DMS153 treated with DMSO at 0.1 percent for 48 hours (cell line): ENCODE results near the gene C1QTNF4.
"Not testable (repeated sequence)": the region's sequence is repeated elsewhere in the genome, so short reads cannot be mapped to it uniquely, and the experiment has no call there.

Experiments
- DNase-seq: peaks from one replicate; lab custom pipeline; 2025; ENCODE audit not compliant: unreplicated experiment; lab: John Stamatoyannopoulos, UW

C1QTNF4 gene

DNA sequence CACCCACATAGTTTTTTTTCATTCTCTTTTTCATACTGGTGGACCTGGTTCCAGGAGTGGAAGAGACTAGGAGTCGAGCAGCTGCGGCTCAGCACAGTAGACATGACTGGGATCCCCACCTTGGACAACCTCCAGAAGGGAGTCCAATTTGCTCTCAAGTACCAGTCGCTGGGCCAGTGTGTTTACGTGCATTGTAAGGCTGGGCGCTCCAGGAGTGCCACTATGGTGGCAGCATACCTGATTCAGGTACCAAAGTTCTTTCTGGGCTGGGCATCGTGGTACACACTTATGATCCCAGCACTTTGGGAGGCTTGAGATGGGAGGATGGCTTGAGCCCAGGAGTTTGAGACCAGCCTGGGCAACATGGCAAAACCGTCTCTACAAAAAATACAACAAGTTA is 24.6 kb downstream of the C1QTNF4 start:
- DNase-seq: no peak

DNA sequence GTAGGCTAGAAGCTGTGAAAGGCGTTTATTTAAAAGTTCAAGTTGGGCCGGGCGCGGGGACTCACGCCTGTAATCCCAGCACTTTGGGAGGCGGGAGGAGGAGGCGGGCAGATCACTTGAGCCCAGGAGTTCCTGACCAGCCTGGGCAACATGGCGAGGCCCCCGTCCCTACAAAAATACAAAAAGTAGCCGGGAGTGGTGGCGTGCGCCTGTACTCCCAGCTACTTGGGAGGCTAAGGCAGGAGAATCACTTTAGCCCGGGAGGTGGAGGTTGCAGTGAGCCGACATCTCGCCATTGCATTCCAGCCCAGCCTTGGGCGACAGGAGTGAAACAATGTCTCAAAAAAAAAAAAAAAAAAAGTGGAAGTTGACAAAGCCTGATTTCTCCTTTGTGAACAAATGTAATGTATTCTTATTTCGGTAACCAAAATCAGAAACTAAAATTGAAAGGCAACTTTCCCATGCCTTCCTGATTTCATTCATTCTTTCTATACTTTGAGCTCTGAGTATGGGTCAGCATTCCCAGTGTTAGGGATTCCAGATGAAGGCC is 28.0 kb downstream of the C1QTNF4 start:
- DNase-seq: no peak

DNA sequence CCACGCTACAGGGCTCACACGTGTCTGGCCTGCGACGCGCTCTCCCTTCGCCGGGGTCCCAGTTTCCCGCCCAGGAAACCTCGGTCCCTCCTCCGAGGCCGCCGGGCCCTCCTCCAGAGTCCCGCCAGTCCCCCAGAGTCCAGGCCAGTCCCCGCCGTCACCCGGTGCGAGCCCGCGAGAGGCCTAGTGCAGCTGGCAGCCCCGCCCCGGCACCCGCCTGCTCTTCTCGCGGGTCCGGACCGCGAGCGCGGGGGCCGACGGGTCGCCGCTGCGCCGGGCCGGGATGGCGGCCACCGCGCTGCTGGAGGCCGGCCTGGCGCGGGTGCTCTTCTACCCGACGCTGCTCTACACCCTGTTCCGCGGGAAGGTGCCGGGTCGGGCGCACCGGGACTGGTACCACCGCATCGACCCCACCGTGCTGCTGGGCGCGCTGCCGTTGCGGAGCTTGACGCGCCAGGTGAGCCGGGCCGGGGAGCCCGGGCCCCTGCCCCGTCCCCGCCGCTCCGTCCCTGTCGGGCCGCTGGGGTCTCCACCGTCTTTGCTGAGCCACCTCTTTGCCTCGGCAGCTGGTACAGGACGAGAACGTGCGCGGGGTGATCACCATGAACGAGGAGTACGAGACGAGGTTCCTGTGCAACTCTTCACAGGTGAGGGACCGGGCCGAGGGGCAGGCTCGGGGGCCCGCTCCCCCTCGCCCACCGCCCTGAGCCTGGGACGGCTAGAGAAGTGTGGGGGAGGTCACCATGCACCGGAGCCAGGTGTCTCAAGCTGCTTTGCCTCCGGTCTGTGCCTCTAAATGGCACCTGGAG is 28.7 kb downstream of the C1QTNF4 start, which contains the start of gene PTPMT1:
Gene PTPMT1 (plus strand): TSS at position 260 of the 809 bp plus-strand sequence. CDS start 24 bp downstream, at position 284.
- DNase-seq: peak; percentile 13

DNA sequence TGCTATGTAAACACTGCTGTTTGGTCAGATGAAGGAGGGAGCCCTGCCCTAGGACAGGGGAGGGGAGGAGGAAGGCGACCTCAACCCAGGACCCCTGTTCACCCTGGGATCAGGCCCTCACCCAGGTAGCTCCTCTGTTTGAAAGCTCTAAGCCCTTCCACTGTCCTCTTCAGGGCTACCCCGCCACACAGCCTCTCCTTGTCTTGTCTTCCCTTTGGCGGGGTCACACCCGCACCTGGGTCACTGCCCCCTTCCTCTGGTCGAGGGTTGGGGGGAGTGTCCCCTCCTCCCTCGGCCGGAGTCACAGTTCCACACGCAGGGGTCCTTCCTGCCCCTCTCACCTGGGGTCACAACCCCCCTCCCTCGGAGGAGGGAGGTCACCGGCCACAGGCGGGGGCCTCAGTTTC is 29.3 kb downstream of the C1QTNF4 start:
- no peak for DNase-seq

DNA sequence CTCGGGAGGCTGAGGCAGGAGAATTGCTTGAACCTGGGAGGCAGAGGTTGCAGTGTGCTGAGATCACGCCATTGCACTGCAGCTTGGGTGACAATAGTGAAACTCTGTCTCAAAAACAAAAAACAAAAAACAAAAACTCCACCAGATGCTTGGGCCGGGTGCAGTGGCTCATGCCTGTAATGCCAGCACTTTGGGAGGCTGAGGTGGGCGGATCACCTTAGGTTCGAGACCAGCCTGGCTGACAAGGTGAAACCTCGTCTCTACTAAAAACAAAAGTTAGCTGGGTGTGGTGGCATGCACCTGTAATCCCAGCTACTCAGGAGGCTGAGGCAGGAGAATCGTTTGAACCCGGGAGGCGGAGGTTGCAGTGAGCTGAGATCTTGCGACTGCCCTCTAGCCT is 29.8 kb downstream of the C1QTNF4 start:
- not testable (repeated sequence) for DNase-seq

DNA sequence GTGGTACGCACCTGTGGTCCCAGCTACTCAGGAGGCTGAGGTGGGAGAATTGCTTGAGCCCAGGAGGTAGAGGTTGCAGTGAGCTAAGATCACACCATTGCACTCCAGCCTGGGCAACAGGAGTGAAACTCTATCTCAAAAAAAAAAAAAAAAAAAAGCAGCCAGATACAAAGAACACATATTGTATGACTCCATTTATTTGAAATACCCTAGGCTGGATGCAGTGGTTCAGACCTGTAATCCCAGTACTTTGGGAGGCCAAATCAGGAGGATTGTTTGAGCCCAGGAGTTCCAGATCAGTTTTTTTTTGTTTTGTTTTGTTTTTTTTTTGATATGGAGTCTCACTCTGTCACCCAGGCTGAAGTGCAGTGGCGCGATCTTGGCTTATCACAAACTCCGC is 31.8 kb downstream of the C1QTNF4 start:
- DNase-seq: not testable (repeated sequence)

DNA sequence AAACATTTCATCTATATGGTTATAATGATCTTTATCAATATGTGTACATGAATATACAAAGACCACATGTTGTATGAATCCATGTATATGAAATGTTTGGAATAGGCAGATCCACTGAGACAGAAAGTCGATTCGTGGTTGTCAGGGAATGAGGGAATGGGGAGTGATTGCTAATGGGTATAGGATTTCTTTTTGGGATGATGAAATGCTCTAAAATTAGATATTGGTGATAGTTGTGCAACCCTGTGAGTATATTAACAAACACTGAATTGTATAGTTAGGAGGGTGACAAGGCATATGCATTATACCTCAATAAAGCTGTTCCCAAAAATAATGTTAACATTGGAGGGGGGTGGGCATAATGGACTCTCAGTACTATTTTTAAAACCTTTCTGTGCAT is 33.8 kb downstream of the C1QTNF4 start:
- no peak for DNase-seq

DNA sequence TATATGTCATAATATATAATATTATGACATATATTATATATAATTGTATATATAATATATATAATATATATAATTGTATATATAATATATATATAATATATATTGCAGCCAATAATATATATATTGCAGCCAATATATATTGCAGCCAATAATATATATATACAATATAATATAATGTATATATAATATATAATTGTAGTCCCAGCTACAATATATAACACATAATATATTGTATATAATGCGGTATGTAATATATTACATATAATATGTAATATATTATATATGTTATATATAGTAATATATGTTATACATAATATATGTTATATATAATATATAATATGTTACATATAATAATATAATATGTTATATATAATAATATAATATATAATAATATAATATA is 35.5 kb downstream of the C1QTNF4 start:
- no peak for DNase-seq

DNA sequence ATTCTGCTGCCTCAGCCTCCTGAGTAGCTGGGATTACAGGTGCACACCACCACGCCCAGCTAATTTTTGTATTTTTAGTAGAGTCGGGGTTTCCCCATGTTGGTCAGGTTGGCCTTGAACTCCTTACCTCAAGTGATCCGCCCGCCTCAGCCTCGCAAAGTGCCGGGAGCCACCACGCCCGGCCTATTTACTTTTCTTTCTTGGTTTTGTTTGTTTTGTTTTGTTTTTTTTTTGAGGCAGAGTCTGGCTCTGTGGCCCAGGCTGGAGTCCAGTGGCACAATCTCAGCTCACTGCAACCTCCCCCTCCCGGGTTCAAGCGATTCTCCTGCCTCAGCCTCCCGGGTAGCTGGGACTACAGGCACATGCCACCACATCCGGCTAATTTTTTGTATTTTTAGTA is 37.2 kb downstream of the C1QTNF4 start:
- DNase-seq: not testable (repeated sequence)

DNA sequence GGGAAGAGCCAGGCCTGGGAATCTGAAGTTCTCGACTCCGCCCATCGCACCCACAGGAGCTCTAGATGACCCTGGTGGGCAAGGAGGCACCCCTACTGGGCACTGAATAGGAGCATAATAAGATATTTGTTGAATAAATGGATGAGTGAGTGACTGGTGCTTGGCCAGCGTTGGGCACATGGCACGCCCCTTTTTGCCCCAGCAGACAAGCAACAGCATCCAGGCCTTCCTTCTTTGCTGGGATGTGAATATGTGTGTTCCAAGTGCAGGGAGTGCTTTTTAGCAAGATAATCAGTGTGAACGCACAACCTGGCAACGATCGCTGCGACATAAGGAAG is 40.8 kb downstream of the C1QTNF4 start:
- DNase-seq: no peak

DNA sequence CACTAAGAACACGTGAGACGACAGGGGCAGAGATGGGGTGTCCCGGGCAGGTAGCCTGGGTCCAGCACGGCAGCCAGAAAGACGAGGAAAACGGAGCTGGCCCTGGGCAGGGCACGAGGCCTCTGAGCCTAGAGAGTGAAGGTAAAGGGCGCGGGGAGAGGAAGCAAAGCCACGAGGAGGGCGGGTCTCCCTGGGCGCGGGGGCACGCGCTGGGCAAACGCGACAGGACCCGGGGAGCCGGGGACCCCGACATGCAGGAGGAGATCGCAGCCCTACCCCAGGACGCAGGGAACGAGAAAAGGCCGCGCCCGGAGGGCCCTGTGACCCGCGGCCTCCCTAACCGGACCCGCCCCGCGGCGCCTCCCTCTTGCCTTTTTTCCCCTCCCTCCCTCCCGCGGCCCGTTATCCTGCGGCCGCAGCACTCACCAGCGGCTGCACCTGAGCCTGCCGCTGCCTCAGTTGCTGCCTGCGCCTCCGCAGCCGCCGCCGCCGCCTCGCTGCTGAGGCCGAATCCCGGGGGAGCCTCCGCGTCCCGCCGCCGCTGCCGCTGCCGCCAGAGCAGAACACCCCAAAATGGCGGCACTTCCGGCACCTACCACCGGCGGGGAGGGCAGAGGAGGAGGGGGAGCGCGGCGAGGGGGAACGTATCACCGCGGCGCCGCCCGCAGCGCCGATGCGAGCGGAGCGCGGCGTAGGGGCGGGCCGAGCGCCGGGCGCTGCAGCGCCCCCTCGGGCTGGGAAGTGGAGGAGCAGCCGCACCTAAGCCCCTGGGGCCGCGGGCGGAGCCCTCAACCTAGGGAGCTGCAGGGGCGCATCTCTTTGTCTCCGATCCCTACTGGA is 41.4 kb downstream of the C1QTNF4 start, which contains the start of gene CELF1:
Gene CELF1 (minus strand): TSS at position 567 of the 840 bp plus-strand sequence. CDS start 53,609 bp downstream, outside the sequence.
- peak; percentile 78 for DNase-seq

DNA sequence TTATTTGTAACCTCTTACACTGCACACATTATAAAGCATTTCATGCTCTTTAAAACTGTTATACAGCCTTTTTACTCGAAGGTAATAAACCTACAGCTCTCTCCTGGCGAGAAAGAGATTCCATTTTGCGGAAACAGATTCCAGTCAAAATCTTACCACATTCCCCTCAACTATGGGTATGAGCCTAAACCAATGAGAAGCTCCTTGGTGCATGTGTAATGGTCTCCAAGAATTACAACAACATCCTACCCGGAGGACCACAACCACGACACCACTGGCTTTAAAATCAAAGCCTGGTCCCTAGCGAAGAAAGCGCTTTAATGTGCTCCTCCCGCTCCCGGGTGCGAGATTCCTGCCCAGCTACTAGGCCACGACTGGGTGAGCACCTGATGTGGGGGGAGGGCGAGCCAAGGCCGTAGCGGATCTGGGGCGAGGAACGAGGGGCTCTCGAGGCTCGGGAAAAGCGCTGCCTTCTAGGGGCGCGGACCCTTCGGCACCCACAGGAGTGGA is 42.1 kb downstream of the C1QTNF4 start:
- no peak for DNase-seq

DNA sequence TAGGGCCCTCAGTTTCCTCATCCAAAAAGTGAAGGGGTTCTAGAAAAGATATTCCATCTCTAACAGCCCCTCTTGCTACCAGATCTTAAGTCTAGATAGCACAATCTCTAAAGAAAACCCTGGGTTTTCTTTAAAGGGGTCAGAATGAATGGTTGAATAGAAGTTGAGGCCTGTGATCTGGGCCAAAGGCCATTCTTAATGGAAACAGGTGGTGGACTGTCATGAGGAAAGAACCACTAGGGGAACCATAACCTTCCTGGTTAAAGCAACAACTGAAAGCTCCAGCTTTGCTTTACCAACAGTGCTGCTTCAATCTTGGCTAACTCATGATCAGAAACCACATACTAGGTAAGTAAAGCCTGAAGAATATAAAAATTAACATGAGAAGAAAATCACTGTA is 43.1 kb downstream of the C1QTNF4 start:
- DNase-seq: no peak

DNA sequence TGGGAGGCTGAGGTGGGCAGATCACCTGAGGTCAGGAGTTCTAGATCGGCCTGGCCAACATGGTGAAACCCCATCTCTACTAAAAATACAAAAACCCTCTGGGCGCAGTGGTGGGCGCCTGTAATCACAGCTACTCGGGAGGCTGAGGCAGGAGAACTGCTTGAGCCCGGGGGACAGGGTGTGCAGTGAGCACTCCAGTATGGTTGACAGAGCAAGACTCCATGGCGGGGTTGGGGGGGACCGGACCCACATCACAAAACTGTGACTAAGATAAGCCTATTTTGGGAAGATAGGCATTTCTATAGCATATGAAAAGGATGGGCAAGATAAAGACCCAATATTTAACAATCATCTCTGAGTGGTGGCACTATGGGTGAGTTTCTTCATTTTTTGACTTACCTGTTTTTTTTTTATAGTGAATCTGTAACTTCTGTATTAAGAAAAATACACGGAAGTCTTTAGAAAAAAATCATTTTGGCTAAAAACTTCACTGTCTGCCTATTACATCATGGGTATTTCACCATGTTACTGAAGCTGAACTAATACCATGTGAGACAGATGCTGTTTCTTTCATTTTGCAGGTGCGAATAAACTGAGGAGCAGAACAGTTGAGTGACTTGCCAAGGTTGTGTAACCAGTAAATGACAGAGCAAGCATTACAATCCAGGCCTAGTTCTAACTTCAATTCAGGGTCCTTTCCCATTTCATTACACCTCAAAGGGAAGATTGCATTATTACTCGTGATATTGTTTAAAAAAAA is 43.7 kb downstream of the C1QTNF4 start:
- DNase-seq: no peak

DNA sequence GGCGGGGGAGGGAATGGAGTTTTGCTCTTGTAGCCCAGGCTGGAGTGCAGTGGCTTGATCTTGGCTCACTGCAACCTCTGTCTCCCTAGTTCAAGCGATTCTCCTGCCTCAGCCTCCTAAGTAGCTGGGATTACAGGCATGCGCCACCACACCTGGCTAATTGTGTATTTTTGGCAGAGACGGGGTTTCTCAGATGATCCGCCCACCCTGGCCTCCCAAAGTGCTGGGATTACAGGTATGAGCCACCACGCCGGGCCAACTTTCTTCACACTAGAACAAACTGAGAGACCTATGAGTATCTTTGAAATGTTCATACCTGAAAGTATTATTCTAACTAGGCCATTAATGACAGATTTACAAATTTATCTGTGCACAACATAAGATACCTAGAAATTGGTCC is 47.9 kb downstream of the C1QTNF4 start:
- not testable (repeated sequence) for DNase-seq

DNA sequence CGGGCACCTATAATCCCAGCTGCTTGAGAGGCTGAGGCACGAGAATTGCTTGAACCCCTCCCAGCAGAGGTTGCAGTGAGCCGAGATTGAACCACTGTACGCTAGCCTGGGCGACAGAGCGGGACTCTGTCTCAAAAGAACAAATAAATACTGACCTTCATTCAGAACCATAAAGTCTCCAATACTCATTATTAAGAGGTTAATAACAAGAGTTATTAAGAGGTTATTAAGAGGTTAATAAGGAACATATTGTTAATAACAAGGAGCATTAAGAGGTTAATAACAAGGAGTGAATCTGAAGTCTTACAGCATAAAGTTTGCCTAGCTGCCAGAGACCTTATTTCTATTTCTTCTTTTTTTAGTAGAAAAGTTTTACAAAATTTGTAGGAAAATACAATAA is 48.9 kb downstream of the C1QTNF4 start:
- DNase-seq: no peak

DNA sequence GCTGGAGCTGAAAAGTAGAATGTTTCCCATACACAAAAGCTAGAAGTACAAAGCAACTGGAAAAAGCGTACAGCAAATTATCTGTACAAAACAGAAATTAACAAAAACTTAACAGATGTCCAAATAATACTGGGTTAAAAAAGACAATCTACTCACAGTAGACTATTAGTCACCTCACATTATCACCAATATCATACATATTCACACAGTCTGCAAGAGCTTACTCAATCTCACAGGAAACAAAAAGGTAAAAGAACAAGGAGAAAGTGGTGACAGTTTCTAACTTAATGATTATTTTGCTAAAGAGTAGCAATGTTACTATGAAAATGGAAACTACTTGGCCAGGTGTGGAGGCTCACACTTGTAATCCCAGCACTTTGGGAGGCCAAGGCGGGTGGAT is 53.1 kb downstream of the C1QTNF4 start:
- no peak for DNase-seq

DNA sequence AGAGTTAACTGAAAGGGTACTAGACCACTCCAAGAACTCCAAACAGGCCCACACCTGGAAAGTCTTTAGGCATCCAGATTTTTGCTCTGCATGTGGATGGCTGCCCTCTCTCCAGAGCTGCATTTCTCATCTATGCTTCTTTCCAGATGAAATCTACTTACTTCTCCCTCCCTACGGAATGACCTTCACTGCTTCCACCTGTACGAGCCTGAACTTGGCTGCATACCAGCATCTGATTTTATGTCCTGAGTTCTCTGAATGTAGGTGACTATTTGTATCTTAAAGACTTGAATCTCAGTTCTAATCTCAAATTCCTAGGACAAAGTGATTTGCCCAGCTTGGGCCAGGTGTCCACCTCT is 54.6 kb downstream of the C1QTNF4 start:
- DNase-seq: no peak
